Activated naive CD8-positive, alpha-beta T cell treated with anti-CD3 and anti-CD28 coated beads, Interleukin-2, amount 50 U/mL, for 16 hours (primary cell): ENCODE results near the gene GLB1L3.
"Not testable (repeated sequence)": the region's sequence is repeated elsewhere in the genome, so short reads cannot be mapped to it uniquely, and the experiment has no call there.

Experiments
- DNase-seq: peaks from one replicate; pipeline ENCODE4 v3.0.0-alpha.2; 2020; ENCODE audit warnings: low read depth, low spot score

Gene GLB1L3

DNA sequence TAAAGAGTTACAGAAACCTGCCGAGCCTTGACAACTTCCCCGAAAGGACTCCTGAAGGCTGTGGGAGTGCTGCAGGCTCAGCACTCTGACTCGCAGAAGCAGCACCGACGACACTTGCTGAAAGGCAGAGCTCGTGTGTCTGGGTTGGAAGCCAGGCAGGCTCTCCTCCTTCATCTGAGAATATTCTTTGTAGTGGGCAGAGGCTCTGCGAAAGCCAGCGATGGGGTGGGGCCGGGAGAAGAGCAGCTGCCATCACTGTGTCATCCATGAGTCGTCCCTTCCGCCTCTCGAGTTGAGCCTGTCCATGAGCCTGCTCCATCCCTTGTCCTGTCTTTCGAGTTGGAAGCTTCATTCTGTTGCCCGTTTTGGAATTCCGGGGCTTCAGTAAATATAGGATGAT, 67.5 kb downstream of the GLB1L3 start:
- DNase-seq, result no peak

DNA sequence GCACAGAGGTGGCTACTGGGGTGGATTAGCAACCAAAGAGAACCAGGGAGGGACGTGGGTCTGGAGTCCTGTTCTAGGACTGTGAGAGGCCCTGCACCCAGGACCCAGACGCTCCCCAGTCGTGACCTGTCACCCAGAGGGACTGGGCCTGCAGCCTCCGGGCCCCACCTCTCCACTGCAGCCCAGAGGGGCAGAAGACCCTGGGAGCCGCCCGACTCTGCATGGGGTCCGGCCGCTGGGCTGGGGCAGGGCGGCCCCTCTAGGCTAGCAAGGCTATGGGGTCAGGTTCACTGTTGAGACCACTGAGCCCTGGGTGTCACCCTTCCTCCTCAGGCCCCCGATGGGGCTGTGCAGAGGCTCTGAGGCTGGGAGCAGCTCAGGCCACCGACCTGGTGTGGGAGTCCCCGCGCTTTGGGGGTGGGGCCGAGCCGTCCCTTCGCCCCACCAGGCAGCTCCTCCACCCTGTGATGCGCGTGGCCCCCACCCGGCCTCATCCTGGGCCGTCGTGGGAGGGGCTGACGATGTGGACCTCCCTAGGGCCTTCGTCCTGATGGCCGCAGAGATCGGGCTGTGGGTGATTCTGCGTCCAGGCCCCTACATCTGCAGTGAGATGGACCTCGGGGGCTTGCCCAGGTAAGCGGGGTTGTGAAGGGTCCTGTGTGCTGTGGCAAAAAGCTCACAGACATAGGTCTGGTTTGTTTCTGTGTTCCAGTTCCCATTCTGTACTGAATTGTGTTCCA, 68.5 kb downstream of the GLB1L3 start:
- not testable (repeated sequence) for DNase-seq

DNA sequence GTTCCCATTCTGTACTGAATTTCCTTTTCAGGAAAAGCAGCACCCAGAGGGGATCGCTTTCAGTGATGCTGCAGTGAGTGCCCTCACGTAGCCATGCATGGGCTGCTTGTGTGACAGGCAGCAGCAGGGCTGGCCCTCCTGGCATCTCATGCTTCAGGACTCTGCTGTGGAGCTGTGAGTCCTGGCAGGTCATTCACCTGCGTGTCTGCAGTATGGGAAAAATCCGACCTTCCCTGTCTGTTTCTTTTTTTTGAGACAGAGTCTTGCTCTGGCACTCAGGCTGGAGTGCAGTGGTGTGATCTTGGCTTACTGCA, 69.0 kb downstream of the GLB1L3 start:
- DNase-seq, result no peak

DNA sequence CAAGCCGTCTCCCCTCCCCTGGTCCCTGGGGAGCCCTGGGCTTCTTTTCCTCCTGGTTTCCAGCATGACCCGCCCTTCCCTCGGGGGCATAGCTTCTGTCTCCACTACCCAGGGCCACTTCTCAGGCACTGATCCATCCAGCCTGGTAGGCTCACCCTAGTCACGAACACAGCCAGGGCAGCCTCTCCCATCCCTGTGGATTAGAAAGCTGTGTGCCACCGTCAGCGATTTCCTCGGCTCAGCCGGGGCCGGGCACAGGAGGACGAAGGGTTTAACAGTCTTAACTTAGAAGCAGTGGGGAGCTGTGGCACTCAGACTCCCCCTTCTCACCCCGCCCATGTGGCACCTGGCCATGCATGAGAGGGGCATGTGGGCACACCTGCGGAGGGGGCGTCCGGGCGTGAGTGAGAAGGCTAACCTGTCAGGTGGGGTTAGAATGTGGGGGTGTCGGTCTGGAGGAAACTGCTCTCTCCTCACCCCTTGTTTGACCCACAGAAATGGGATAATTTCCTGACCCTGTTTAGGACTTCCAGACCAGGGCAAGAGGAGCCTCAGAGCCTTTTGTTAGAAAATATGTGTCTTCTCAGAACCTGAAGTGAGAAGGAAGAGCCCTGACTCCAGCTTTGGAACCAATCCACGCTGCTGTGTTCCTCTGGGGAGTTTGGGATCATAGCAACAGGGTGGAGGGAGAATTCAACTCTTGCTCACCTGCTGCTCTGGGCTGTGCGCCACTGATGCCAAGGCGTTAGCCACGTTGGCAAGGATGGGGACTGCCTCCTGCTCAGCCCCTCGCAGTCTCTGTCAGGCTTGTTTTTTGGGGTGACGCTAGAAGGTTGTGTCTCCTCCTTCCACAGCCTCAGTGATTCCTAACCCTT, 70.2 kb downstream of the GLB1L3 start:
- DNase-seq, result no peak

DNA sequence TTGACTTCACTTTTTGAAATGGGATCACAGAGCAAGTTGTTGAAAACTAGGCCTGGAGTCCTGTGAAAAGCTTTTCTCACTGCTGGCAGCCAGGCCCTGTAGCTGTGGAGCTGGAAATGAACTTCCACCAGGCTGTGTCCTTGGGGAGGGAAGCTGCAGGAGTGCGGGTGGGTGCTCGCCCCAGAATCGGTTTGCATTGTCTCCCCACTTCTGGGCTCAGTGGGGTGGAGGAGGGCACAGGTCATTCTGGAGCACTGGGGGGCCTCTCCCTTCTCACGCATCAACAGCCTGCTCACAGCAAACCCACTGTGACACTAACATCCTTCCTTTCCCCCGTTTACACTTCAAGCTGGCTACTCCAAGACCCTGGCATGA, 70.8 kb downstream of the GLB1L3 start:
- no peak for DNase-seq

DNA sequence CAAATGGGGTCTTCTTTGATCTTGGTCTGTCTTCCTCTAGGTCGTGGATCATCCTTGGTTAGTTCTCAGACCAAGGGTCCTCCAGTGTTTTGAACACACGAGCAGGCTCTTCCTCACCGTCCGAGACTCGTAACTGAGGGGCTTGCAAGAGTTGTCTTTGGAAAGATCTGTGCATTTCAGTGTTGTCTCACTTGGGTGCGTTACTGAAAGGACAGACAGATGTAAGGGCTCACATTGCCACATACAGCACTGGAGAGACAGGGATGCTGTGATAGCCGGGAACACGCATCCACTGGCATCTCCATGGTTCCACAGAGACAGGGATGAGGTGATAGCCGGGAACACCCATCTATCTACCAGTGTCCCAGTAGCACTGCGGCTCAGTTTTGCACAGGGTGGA, 71.3 kb downstream of the GLB1L3 start:
- no peak for DNase-seq

DNA sequence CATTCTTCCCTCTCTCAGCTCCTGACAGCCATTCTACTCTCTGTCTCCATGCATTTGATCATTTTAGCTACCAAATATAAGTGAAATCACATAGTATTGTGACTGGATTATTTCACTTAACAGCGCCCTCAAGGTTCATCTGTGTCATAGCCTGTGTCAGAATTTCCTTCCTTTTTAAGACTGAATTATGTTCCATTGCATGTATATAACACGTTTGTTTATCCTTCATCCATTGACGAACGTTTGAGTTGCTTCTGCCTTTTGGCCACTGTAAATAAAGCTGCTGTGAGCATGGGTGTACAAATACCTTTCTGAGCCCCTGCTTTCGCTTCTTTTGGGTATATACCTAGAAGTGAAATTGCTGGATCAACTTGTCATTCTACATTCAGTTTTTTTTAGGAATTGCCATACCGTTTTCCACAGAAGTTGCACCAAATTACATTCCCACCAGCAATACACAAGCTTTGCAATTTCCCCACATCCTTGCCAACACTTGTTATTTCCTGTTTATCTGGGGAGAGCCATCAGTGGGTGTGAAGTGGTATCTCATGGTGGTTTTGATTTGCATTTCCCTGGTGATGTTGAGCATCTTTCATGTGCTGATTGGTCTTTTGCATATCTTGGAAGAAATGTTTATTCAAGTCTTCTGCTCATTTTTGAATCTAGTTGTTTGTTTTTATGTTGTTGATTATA, 73.1 kb downstream of the GLB1L3 start:
- DNase-seq, result no peak

DNA sequence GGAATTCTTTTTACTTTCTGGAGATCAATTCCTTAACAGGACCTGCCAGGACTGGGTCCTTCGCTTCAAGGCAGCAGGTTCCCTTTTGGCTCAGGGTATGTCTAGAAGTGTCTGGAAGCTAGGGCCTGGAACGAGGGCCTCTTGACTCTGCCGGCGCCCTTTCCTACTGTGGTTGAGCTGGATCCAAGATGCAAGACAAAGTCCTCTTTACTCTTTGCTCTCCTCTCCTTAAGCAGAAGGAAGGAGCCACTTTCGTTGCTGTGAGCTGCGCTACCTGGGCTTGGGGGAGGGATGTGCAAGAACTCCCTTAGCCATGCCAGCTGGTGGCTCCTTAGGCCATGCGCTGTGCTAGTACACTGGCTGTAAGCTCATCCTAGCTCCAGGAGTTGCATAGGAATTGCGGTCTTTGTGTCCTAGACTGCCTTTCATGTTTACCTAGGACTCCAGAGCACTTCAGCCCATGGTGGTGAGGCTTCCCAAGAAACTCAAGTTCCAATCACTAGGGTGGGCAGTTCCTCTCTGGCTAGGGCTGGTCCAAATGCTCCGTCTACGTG, 73.7 kb downstream of the GLB1L3 start:
- DNase-seq, result no peak

DNA sequence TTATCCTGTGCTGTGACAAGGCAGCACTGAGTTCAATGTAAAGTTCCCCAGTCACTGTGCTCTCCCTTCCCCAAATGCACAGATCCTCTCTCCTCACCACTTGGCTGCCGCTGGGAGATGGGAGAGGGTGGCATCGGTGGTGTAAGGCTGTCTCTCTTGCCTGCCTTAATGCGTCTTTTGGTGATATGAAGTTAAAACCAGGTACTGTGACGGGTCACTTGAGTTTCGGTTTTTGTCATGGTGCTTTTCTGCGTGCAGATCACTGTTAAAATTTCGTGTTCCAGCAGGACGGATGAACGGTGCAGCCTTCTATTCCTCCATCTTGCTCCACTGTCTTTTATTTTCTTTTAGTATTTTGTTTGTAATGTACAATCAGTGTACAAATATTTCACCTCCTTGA, 74.2 kb downstream of the GLB1L3 start:
- no peak for DNase-seq

DNA sequence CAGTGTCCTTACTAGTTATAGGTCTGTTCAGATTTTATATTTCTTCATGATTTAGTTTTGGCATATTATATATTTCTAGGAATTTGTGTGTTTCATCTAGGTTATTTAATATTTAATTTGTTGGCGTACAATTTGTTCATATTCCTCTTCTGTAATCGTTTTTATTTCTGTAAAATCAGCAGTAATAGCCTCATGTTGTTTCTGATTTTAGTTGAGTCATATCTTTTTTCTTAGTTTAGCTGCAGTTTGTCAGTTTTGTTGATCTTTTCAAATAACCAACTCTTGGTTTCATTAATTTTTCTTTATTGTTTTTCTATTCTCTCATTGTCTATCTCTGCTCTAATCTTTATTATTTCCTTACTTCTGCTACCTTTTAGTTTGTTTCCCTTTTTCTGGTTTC, 75.9 kb downstream of the GLB1L3 start:
- DNase-seq, result no peak

DNA sequence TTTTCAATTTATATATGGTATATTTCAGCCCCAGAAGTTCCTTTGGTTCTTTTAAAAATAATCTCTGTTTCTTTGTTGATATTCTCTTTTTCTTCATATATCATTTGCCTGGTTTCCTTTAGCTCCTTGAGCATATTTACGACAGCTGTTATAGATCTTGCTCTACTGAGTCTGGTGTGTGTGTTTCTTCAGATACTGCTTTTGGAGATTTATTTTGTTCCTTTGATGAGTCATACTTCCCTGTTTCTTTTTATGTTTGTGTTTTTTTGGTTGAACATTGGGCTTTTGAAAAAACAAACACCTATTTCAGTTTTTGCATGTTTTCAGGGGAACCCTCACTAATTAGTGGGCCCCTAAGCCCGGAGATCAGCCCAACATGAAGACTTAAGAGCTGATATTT, 79.0 kb downstream of the GLB1L3 start:
- no peak for DNase-seq

DNA sequence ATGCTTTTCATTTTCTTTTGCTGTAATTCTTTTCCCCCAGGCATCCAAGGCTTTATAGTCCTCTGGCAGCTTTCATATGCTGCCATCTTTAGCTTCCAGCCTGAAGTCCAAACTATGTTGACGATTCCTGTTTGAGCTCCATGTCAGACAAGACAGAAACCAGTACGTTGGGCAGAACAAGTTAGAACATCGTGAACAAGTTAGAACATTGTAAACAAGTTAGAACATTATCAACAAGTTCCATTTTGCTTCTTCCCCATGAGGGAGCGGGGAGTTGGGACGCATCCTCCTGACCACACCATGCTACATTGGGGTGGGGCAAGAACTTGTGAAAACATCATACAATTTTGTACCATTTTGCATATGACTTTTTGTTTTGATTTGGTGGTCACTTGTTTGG, 79.5 kb downstream of the GLB1L3 start:
- DNase-seq, result no peak

DNA sequence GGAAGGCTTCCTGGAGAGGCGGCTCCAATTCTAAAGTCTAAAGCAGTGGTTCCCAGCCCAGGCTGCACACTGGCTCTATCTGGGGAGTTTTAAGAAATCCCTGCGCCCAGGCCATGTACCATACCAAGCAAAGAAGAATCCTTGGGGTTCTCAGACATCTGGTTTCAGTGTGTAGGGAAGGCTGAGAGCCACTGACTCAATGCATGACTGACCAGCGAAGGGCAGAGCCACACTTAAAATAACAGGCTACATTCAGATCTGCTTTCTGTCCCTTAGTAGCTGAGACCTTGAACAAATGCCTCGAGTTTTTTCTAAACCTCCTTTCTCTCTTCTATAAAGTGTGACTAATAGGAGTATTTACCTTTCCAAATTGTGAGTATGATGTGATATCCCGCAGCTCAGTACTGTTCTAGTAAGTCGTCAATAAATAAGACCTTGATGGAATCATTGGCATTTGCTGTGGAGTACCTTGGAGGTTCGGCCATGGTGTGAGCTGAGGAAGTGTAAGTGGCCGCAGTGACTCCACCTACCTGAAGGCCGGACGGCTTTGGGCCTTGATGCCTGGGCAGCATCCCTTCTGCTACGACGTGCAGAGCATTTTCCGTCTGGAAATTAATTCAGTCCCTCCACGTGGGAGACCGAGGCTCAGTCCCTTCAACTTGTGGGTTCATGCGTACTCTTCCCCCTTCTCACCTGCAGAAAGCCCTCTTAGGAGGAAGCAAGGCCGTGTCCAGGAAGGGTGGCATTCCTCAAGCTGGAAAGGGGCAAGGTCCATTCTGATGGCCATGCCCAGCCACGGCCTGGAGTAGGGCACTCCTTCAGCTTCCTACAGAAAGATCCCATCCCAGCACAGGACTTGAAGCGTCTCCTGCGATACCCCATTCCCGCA, 80.7 kb downstream of the GLB1L3 start:
- DNase-seq, result no peak

DNA sequence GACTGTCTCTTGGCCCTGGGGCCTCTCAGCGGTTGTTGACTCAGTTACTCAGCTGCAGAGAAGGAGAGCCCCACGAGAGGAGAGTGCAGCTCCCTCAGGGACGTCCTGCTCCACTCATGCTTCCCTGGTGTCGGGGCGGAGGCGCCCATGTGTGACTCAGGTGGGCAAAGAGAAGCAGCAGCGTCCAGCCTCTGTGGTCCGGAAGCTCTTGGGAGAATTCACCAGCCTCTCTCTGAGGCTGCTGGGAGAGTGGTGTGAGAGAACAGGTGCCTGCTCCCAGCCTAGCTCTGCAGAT, 81.3 kb downstream of the GLB1L3 start:
- no peak for DNase-seq

DNA sequence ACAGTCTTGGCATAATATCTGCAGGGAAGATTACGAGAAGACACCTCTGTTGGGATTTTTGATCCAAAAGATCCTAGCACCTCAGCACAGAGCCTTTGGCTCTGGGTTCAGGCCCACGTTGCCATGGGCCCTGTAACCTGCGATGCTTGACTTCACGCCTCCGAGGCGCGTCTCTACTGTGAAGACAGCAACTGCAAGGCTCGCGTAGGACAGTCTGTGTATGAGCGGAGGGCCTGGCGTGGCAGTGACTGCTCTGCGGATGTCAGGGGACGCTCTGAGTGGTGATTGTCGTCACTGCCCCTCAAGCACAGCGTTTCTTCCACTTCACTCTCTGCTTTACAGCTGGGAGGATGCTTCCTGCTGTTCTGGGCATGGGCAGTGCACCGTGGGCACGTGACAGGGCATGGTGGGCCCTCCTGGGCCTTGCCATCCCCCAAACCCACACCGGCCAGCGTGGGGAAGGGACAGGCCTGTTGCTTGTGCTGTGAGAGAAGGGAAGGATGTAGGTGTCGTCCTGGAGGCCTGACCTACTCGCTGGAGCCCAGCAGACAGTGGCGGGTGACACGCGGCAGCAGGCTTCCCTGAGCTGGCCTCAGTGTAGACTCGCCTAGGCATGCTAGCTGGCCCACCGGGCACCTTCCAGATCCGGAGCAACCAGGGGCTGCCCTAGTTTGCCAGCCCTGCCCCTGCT, 82.1 kb downstream of the GLB1L3 start:
- no peak for DNase-seq

DNA sequence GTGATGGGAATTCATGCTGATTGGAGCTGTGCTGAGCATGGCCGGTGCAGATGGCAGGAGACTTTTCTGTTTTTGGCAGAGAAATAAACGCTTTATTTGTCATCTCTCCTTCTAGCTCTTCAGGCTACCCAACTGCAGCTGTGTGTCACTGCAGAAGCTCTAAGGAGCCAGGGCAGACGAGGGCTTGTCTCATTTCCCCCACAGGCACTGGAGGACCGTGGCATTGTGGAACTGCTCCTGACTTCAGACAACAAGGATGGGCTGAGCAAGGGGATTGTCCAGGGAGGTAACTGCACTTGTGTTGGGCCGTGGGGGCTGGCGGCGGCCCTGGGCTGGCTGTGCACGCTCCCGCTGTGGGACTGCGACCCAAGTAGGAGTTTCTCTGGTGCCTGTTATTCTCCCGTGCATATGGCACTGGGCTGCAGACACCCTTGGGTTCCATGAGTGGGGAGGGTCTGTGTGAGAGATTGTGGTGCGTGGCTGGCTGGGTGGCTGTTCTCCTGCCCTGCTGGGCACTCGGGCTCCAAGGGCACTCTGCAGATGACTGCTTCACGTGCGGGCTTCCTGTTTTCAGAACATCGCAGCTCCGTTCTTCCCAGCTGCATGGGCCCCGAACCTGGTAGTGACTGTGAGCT, 82.8 kb downstream of the GLB1L3 start:
- DNase-seq, result no peak

DNA sequence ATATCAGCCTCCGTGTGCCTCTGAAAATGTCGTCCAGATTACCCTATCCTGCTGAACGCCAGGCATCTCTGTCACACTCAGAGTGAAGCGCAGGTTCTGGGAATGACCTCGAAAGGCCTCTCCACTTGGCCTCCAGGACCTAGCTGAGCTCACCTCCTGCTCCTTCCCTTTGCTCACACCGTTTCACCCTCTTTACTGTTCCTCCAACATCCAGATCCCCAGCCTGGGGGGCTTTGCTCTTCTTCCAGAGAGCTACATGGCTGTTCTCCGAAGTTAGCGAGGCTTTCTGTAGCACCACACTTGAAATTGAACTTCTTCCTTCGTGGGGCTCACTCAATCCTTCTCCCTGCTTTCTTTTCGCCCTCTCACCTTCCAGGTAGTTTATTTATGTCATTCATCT, 83.5 kb downstream of the GLB1L3 start:
- no peak for DNase-seq

DNA sequence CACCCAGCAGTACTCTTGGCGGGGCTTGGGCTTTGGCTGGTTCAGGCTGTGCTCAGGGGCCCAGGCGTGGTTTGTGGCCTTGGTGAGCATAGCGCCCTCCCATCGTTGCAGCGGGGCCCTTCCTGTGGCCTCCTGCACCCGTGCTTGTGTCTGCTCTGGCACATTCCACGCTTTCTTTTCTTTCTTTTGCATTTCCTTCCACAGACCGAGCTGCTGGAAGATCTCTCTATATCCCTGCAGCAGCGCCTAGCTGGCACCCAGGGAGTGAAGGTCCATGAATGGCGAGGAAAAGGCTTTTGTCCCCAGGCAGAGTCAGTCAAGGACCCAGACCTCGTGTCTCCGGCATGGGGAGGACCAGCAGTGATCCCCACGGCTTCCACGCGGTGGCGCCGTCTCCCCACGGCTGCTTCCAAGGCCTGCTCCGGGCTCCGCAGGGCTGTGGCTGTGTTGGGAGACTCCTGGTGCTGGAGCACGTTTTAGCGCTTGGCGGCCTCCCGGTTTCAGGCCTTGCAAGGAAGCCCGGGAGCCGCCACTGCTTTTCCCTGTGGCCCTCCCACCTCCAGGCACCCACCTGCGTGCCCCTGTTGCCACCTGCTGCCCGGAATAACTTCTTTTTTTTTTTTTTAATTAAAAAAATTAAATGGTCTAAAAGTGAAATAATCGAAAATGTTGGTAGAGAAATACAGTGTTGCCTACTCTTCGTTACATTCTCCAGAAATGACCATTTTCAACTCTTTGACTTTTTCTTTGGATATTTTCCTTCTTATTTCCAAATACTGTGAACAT, 84.1 kb downstream of the GLB1L3 start:
- DNase-seq, result peak; percentile 40

DNA sequence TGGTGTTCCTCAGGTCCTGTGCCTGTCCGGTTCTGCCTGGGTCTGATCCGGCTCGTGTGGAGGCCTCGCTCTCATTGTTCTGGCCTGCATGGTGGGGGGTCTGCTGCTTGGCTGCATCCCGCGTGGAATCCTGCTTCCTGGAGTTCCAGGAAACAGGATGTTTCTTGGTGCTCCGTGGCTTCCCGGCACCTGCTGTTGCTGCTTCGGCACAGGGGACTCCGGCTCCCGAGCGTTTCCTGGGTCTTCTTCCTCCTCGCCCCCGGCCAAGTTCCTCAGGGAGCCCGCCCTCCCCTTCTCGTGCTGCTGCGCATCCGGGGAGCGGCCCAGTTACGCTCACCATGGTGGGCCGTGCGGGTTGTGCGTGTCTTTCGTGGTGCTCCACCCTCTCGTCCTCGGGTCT, 85.5 kb downstream of the GLB1L3 start:
- no peak for DNase-seq
